A673 (cell line): Measurements from ENCODE around the gene DGCR8.

ENCODE experiments used
- CTCF ChIP-seq: fragments of 300-800, 200-600 bp; sonication (generic); conservative IDR thresholded peaks from 2 replicates; pipeline ENCODE4 v1.5.1; 2017; ENCODE audit warnings: low read depth, mild to moderate bottlenecking, antibody characterized with exemption, low read length, moderate library complexity, mixed read lengths
- EZH2 ChIP-seq: fragments of 200-600 bp; sonication (generic); IDR thresholded peaks from 2 replicates; pipeline ENCODE4 v1.6.1; 2017; ENCODE audit warnings: borderline replicate concordance, low read depth, mild to moderate bottlenecking, mixed read lengths, antibody characterized with exemption, low read length; ENCODE audit not compliant: poor library complexity, severe bottlenecking

- TF ChIP-seq CTCF, result no peak
- TF ChIP-seq EZH2, result no peak
These were observed 22.3 kb downstream of the DGCR8 start for GRCh38 chr22:20102203-20102780.
